ENCODE results near the gene OR52D1.

OR52D1 gene

GRCh38 chr11:5488798-5489399 lies 414 bp downstream of the OR52D1 start:
- no peak overlapping the region for H3K27ac ChIP-seq (ENCODE audit: low read depth, low read length)
- no peak for DNase-seq
- no peak overlapping the region for H3K4ac ChIP-seq (ENCODE audit: low read depth, low read length)
- no peaks in the 10 kb centered on the region for H3K79me2 ChIP-seq (ENCODE audit: control insufficient read depth, insufficient read depth, low read length)
- no peak overlapping the region for H4K5ac ChIP-seq (ENCODE audit: low read length)
- no peaks in the 10 kb centered on the region for H3K36me3 ChIP-seq (ENCODE audit: control insufficient read depth, insufficient read depth, low read length)
- H3K56ac ChIP-seq (ENCODE audit: low read length) = no peak overlapping the region
- no peak overlapping the region for H3K4me2 ChIP-seq (ENCODE audit: low read length)
- H3K23ac ChIP-seq (ENCODE audit: low read length) = no peak overlapping the region
- no peak overlapping the region for H4K8ac ChIP-seq (ENCODE audit: low read depth, low read length)
- no peaks in the 10 kb centered on the region for H3K4me1 ChIP-seq (ENCODE audit: control insufficient read depth, low read depth, low read length)
- WGBS (ENCODE audit: extremely low coverage, insufficient coverage, low lambda C conversion rate) = no CpG with 5 or more reads among the region's 4 CpGs
- no peak overlapping the region for H2BK15ac ChIP-seq (replicated peaks; ENCODE audit: low read depth)
- no peak overlapping the region for H2BK5ac ChIP-seq (ENCODE audit: low read length)
- H2AK5ac ChIP-seq (ENCODE audit: low read length) = no peak overlapping the region
- no peak overlapping the region for H2BK120ac ChIP-seq (ENCODE audit: low read depth, low read length)
- H3K27me3 ChIP-seq (ENCODE audit: insufficient read depth, low read length, poor library complexity) = no peaks in the 10 kb centered on the region
- no peak overlapping the region for H3K4me3 ChIP-seq (ENCODE audit: low read length)
- H3K9ac ChIP-seq (ENCODE audit: low read length) = no peak overlapping the region
- H3K79me1 ChIP-seq (ENCODE audit: low read length) = no peaks in the 10 kb centered on the region
- no peak overlapping the region for H3K18ac ChIP-seq (ENCODE audit: low read length)

DNA sequence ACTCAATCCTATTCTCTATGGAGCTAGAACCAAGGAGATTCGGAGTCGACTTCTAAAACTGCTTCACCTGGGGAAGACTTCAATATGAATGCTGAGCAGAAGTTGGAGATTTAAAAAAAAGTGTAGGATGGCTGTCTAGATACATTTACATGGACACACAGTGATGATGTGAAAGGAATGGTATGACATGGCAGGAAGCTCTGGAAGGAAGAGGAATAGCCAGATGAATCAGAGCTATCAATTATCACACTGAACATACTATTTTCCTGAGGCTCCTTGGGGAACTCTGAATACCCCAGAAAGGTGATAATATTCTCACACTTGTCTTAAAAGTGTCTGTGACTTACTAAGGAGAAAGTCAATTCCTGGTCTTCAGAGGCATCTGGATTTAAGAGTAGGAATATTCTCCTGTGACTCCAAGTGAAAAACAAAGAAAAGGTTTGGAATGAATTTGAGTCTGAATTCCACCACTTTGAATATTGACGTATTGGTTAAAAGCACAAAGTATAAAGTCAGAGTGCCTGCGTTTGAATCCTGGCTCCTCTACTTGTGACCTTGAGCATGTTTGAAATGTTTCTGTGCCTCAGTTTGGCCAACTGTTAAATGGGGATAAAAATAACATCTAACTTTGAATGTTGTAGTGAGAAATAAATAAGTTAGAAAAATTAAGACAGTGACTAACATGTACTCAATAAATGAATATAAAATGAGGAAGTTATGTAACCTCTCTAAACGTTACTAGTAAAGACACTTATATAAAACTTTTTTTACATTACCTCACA lies 1.3 kb downstream of the OR52D1 start:
- H3K4ac ChIP-seq (ENCODE audit: low read depth, low read length) = no peak overlapping the region
- H3K18ac ChIP-seq (ENCODE audit: low read length) = no peak overlapping the region
- no peaks in the 10 kb centered on the region for H3K4me1 ChIP-seq (ENCODE audit: control insufficient read depth, low read depth, low read length)
- H2BK15ac ChIP-seq (replicated peaks; ENCODE audit: low read depth) = no peak overlapping the region
- H4K5ac ChIP-seq (ENCODE audit: low read length) = no peak overlapping the region
- H3K27ac ChIP-seq (ENCODE audit: low read depth, low read length) = no peak overlapping the region
- no peak overlapping the region for H3K4me2 ChIP-seq (ENCODE audit: low read length)
- no peak overlapping the region for H3K56ac ChIP-seq (ENCODE audit: low read length)
- no peak for DNase-seq
- no peak overlapping the region for H2AK5ac ChIP-seq (ENCODE audit: low read length)
- H3K79me1 ChIP-seq (ENCODE audit: low read length) = no peaks in the 10 kb centered on the region
- H3K79me2 ChIP-seq (ENCODE audit: control insufficient read depth, insufficient read depth, low read length) = no peaks in the 10 kb centered on the region
- H4K8ac ChIP-seq (ENCODE audit: low read depth, low read length) = no peak overlapping the region
- H3K9ac ChIP-seq (ENCODE audit: low read length) = no peak overlapping the region
- H3K4me3 ChIP-seq (ENCODE audit: low read length) = no peak overlapping the region
- no peak overlapping the region for H3K23ac ChIP-seq (ENCODE audit: low read length)
- H3K27me3 ChIP-seq (ENCODE audit: insufficient read depth, low read length, poor library complexity) = no peaks in the 10 kb centered on the region
- H3K36me3 ChIP-seq (ENCODE audit: control insufficient read depth, insufficient read depth, low read length) = no peaks in the 10 kb centered on the region
- no CpG with 5 or more reads among the region's 5 CpGs for WGBS (ENCODE audit: extremely low coverage, insufficient coverage, low lambda C conversion rate)
- no peak overlapping the region for H2BK5ac ChIP-seq (ENCODE audit: low read length)
- no peak overlapping the region for H2BK120ac ChIP-seq (ENCODE audit: low read depth, low read length)

DNA sequence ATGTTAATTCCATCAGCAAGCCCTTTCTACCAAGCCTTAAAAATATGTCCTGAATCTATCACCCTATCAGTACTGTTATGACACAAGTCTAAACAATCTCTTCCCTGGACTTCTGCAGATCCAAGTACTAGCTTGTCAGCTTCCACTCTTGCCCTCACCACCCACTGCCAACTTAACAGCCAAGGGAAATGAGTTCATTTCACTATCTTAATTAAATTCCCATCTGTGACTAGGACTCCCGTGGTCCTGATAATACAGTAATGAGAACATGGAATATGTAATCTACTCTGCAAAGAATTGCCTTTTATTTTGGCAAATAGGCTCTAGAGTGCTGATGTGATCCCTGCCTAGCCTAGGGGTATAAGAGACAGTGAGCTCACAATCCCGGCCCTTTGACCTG lies 11.2 kb downstream of the OR52D1 start:
- H3K79me2 ChIP-seq (ENCODE audit: control insufficient read depth, insufficient read depth, low read length) = no peaks in the 10 kb centered on the region
- no peak overlapping the region for H3K56ac ChIP-seq (ENCODE audit: low read length)
- no peak overlapping the region for H2BK5ac ChIP-seq (ENCODE audit: low read length)
- no peak overlapping the region for H4K5ac ChIP-seq (ENCODE audit: low read length)
- no peaks in the 10 kb centered on the region for H3K4me1 ChIP-seq (ENCODE audit: control insufficient read depth, low read depth, low read length)
- H3K27ac ChIP-seq (ENCODE audit: low read depth, low read length) = no peak overlapping the region
- no peaks in the 10 kb centered on the region for H3K79me1 ChIP-seq (ENCODE audit: low read length)
- H3K36me3 ChIP-seq (ENCODE audit: control insufficient read depth, insufficient read depth, low read length) = no peaks in the 10 kb centered on the region
- no peak overlapping the region for H3K23ac ChIP-seq (ENCODE audit: low read length)
- H4K8ac ChIP-seq (ENCODE audit: low read depth, low read length) = no peak overlapping the region
- H2BK15ac ChIP-seq (replicated peaks; ENCODE audit: low read depth) = no peak overlapping the region
- H3K4ac ChIP-seq (ENCODE audit: low read depth, low read length) = no peak overlapping the region
- WGBS (ENCODE audit: extremely low coverage, insufficient coverage, low lambda C conversion rate) = no CpG with 5 or more reads among the region's 2 CpGs
- no peak overlapping the region for H3K9ac ChIP-seq (ENCODE audit: low read length)
- H3K4me3 ChIP-seq (ENCODE audit: low read length) = no peak overlapping the region
- no peaks in the 10 kb centered on the region for H3K27me3 ChIP-seq (ENCODE audit: insufficient read depth, low read length, poor library complexity)
- no peak overlapping the region for H2BK120ac ChIP-seq (ENCODE audit: low read depth, low read length)
- DNase-seq = peak; percentile 22
- H2AK5ac ChIP-seq (ENCODE audit: low read length) = no peak overlapping the region
- H3K4me2 ChIP-seq (ENCODE audit: low read length) = no peak overlapping the region
- H3K18ac ChIP-seq (ENCODE audit: low read length) = no peak overlapping the region

GRCh38 chr11:5500393-5500801 lies 11.9 kb downstream of the OR52D1 start:
- Histone ChIP-seq H3K36me3 (ENCODE audit: control insufficient read depth, insufficient read depth, low read length) (no peaks in the 10 kb centered on the region), H3K27ac (ENCODE audit: low read depth, low read length) (no peak overlapping the region), H3K4me1 (ENCODE audit: control insufficient read depth, low read depth, low read length) (no peaks in the 10 kb centered on the region), H3K18ac (ENCODE audit: low read length) (no peak overlapping the region), H2BK5ac (ENCODE audit: low read length) (no peak overlapping the region), H4K8ac (ENCODE audit: low read depth, low read length) (no peak overlapping the region), H4K5ac (ENCODE audit: low read length) (no peak overlapping the region), H3K27me3 (ENCODE audit: insufficient read depth, low read length, poor library complexity) (no peaks in the 10 kb centered on the region), H2AK5ac (ENCODE audit: low read length) (no peak overlapping the region), H3K56ac (ENCODE audit: low read length) (no peak overlapping the region), H2BK15ac (replicated peaks; ENCODE audit: low read depth) (no peak overlapping the region), H3K79me2 (ENCODE audit: control insufficient read depth, insufficient read depth, low read length) (no peaks in the 10 kb centered on the region), H3K79me1 (ENCODE audit: low read length) (no peaks in the 10 kb centered on the region), H3K23ac (ENCODE audit: low read length) (no peak overlapping the region), H3K9ac (ENCODE audit: low read length) (no peak overlapping the region), H3K4me3 (ENCODE audit: low read length) (no peak overlapping the region), H3K4ac (ENCODE audit: low read depth, low read length) (no peak overlapping the region), H2BK120ac (ENCODE audit: low read depth, low read length) (no peak overlapping the region), H3K4me2 (ENCODE audit: low read length) (no peak overlapping the region)
- DNase-seq = no peak
- WGBS (ENCODE audit: extremely low coverage, insufficient coverage, low lambda C conversion rate) = no CpG with 5 or more reads among the region's 6 CpGs

DNA sequence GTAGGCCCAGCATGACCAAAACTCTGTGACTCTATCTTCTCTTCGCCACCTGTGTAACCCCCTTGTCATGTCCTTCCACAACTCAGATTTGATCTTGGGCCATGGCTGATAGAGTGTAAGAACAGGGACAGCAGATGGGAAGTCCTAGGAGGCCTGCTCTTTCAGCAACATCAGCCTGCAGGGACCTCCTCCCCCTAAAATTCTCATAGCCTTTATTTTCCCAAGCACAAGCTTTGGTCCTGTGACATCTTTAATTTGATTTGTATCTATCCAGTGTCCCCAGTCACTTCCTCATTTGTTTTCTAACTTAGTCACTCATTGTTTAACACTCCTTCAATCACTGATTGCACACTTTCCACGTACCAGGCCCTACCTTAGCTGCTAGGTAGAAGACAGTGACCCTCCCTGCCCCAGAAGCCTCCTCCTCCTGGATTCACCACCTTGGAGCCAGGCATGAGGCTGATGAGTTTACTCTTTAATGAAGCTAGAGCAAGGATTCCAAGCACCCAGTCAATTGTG lies 16.0 kb downstream of the OR52D1 start:
- Histone ChIP-seq H4K5ac (ENCODE audit: low read length) (no peak overlapping the region), H2AK5ac (ENCODE audit: low read length) (no peak overlapping the region), H4K8ac (ENCODE audit: low read depth, low read length) (no peak overlapping the region), H2BK120ac (ENCODE audit: low read depth, low read length) (no peak overlapping the region), H3K4ac (ENCODE audit: low read depth, low read length) (no peak overlapping the region), H3K9ac (ENCODE audit: low read length) (no peak overlapping the region), H3K4me2 (ENCODE audit: low read length) (no peak overlapping the region), H3K4me1 (ENCODE audit: control insufficient read depth, low read depth, low read length) (no peaks in the 10 kb centered on the region), H3K79me2 (ENCODE audit: control insufficient read depth, insufficient read depth, low read length) (no peaks in the 10 kb centered on the region), H2BK5ac (ENCODE audit: low read length) (no peak overlapping the region), H3K79me1 (ENCODE audit: low read length) (no peaks in the 10 kb centered on the region), H2BK15ac (replicated peaks; ENCODE audit: low read depth) (no peak overlapping the region), H3K4me3 (ENCODE audit: low read length) (no peak overlapping the region), H3K23ac (ENCODE audit: low read length) (no peak overlapping the region), H3K27ac (ENCODE audit: low read depth, low read length) (no peak overlapping the region), H3K18ac (ENCODE audit: low read length) (no peak overlapping the region), H3K56ac (ENCODE audit: low read length) (no peak overlapping the region), H3K36me3 (ENCODE audit: control insufficient read depth, insufficient read depth, low read length) (no peaks in the 10 kb centered on the region), H3K27me3 (ENCODE audit: insufficient read depth, low read length, poor library complexity) (no peaks in the 10 kb centered on the region)
- no CpG with 5 or more reads among the region's 2 CpGs for WGBS (ENCODE audit: extremely low coverage, insufficient coverage, low lambda C conversion rate)
- DNase-seq = no peak
